ENCODE data around the gene CSNK1G2.

CSNK1G2 gene

DNA sequence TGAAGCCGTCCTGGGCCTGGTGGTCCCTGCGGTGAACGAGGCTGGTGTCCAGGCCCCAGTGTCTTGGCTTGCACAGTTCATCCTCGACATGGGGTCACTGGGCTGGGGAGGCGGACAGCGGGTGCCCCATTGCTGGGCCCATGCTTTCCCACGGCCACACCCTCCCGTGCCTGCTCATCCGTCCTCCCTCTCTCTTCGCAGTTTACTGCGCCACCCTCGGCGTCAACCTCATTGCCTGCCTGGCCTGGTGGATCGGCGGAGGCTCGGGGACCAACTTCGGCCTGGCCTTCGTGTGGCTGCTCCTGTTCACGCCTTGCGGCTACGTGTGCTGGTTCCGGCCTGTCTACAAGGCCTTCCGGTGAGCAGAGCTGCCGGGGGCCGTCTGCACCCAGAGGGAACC is 23.0 kb upstream of the CSNK1G2 start:
- DNase-seq (ENCODE audit: low read depth in 2 of 3, low spot score in 1 of 3), result no peak

DNA sequence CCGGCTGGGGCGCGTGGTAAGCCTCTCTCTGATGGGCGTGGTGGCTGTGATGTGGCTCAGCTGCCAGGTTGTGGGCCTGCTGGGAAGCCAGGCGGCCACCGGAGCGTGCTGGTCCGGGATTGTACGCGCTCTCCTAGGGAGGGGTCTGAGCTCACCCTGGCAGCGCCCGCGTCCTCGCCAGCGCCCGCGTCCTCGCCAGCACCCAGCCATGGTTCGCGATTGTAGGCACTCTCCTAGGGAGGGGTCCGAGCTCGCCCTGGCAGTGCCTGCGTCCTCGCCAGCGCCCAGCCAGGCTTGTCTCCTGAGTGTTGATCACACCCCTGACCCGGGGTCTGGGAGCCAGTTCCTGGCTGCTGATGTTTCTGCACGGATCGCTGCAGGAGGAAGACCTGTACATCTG is 22.0 kb upstream of the CSNK1G2 start:
- DNase-seq (ENCODE audit: low read depth in 2 of 3, low spot score in 1 of 3), result no peak

DNA sequence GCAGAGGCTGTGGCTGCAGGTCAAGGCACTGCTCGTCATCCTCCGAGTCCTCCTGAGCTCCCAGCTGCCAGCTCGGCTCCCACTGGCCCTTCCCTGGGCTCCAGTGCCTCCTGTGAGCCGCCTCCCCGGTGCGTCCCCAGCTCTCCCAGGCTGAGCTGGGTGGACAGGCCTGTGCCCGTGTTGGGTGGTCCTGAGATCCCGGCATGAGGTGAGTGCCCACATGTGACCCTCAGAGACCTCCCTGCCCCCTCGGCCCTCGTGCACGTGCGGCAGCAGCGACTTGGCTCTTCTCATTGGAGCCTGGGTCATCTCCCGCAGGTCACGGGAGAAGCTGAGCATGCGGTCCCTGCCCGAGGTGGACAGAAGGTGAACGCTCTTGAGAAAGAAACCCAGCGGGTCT is 20.3 kb upstream of the CSNK1G2 start:
- no peak for DNase-seq (ENCODE audit: low read depth in 2 of 3, low spot score in 1 of 3)

DNA sequence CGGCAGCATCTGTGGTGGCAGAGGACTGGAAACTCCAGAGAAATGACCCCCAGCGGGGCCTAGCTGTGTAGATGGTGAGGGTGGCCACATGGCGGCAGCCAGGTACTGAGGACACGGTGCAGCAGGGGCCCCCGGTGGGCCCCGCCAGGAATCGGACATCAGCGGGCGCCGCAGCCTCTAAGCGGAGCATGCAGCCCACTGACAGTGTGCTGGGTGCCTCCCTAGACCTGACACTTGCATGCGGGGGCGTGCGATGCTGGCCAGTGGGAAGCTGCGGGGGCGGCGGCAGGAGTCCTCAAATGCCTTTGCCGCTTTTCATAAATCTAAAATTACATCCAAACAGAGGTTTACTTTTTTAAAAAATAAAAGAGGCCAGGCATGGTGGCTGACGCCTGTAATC is 19.6 kb upstream of the CSNK1G2 start:
- no peak for DNase-seq (ENCODE audit: low read depth in 2 of 3, low spot score in 1 of 3)

DNA sequence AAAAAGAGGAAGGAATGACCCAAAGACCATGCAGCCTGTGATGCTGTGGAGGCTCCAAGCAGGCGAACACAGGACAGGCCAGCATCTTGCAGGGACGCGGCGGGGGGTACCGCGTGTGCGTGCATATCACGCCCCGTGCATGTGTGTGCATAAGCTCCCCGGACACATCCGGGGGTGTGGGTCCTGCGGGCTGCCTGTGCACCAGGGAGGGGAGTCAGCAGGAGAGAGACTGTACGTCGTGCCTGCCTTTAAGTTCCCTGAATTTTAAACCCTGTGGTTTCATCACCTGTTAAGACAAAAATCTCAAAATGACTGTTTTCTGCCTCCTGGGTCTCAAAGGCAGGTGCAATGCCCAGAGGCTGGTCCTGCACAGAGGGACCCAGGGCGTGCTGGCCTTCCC is 19.1 kb upstream of the CSNK1G2 start:
- no peak for DNase-seq (ENCODE audit: low read depth in 2 of 3, low spot score in 1 of 3)

DNA sequence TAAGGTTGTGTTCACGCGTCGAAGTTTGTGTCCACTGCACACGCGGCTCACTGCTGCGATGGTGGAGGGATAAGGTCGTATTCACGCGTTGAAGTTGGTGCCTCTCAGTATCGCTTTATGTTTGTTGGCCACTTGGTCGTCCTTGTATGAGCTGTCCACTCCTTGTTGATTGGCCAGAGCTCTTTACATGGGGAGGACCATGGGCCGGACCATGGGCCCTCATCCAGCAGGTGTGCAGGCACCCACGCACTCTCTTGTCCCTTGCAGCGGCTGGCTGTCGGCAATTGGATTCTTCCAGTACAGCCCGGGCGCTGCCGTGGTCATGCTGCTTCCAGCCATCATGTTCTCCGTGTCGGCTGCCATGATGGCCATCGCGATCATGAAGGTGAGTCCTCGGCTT is 18.2 kb upstream of the CSNK1G2 start:
- no peak for DNase-seq (ENCODE audit: low read depth in 2 of 3, low spot score in 1 of 3)

DNA sequence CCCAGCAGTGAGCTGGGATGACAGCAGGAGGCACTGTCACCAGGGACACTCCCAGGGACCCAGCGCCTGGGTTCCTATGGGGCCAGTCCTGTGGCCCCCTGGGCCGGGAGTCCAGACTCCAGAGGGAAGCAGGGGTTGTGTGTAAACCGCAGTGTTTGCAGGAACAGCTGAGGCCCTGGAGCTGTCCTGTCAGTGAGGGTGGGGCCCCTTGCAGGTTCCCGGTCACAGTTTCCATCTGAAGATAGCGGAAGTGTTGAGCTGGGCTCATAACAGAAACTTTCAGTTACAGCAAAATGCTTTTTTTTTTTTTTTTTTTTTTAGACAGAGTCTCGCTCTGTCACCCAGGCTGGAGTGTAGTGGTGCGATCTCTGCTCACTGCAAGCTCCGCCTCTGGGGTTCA is 17.7 kb upstream of the CSNK1G2 start:
- no peak for DNase-seq (ENCODE audit: low read depth in 2 of 3, low spot score in 1 of 3)

DNA sequence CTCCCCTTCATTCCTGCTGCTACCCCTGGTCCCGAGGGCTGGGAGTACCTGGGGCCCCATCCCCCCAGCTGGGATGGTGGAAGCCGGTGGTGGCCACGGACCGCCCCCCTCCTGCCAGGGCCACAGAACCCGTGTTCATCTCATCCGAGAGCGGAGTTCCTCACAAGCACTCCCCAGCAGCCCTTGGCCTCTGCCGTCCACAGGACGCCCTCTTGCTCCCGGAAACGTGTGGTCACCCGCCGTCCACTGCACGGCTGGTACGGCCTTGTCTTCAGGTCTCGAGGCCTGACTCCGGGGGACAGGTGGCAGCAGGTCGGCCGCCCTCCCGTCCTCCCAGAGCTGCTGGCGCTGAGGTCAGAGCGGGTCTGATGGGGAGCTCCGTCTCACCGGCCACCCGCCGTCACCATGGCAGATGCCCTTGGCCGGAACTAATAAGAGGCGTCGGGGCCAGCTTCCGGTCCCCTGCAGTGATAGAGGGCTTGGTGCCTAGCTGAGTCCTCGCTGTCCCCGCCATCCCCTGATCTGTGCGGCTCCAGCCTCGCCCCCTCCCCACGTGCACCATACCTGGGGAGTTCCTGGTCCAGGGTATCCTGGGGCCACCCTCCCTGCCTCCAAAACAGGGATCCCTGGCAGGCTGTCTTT is 16.5 kb upstream of the CSNK1G2 start:
- DNase-seq (ENCODE audit: low read depth in 2 of 3, low spot score in 1 of 3), result no peak

DNA sequence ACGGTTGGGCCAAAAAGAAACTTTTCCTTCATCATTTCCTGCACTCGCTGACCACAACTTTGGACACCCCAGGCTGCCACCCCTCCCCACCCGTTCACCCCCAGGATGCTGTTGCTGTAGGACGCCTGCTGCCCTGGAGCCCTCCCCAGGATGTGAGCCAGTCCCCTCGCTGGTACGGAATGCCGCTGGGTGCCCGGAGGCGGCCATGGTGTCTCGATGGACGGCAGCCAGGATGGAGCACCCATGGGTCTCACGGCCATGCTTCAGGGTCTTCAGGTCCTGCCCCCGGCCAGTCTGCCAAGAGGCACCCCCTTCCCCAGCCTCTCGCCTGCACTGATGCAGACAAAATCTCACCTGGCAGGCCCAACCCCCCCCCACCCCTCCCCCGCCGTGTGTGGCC is 15.4 kb upstream of the CSNK1G2 start:
- no peak for DNase-seq (ENCODE audit: low read depth in 2 of 3, low spot score in 1 of 3)

DNA sequence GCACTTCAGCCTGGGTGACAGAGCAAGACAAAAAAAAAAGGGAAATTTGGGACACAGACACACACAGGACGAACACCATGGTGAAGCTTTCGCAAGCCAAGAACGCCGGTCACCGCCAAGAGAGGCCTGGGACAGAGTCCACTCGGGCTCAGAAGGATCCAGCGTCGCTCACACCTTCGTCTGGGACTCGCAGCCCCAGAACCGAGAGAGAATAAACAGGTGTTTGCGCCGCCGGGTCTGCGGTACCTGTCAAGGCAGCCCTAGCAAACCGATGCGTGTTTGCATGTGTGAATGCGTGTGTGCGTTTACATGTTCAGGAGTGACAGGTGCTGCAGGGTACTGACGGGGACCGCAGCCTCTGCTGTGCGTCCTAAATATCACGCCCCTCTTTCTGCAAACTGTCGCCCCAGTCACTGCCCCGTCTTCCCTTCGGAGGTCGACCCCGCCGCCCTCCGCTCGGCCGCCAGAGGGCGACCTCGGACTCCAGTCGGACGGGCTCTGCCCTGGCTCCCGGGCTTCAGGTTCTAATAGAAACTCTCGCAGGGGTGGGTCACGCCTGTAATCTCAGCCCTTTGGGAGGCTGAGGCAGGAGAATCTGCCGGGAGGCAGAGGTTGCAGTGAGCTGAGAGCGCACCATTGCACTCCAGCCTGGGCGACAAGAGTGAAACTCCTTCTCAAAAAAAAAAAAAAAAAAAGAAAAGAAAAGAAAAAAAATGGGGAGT is 11.8 kb upstream of the CSNK1G2 start:
- DNase-seq (ENCODE audit: low read depth in 2 of 3, low spot score in 1 of 3), result peak; percentile 54 to 88 (median 76)

DNA sequence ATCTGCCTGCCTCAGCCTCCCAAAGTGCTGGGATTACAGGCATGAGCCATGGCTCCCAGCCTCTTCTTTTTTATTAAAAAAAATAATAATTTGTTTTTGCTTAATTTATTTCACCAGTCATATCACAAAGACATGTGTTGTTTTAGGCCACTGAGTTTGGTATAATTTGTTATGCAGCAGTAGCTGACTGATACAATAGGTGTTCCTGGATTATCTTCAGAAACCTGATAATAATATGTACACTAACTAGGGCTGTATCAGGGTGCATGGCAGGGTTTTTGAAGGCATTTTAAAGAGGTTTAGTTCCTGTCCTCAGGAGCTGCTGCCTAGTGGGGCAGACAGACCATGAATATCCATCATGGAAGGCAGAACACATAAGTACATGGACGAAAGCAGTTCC is 9.5 kb upstream of the CSNK1G2 start:
- no peak for DNase-seq (ENCODE audit: low read depth in 2 of 3, low spot score in 1 of 3)

DNA sequence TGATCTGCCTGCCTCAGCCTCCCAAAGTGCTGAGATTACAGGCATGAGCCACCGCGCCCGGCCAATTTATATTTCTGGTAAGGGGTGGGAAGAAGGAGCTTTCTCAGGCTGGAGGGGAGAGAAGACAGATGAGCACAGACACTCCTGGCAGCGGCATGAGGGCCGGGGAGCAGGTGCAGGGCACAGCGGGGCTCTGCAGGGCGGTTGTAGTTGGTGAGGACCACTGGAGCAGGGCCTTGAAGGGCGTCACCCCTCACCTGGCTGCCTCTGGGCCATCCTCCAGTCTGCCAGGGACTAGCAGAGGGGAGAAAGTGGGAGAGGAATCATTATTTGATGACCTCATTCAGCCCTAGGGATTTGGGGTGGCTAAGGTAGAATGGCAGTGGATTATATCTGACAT is 8.6 kb upstream of the CSNK1G2 start:
- DNase-seq (ENCODE audit: low read depth in 2 of 3, low spot score in 1 of 3), result no peak

DNA sequence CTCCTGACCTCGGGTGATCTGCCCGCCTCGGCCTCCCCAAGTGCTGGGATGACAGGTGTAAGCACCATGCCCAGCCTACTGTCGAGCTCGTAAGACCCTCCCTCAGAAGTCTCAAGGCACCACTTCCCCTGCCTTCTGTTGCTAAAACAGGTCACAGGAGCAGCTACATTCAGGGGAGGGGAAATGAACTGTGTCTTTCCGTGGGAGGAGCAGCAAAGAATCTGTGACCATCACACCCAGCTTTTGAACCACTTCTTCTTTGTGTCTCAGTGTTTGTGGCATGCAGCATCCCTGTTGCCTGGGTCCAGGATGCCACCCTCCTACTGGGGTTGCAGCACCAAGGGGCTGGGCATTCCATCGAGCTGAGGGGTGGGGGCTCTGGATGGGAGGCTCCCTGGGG is 7.7 kb upstream of the CSNK1G2 start:
- no peak for DNase-seq (ENCODE audit: low read depth in 2 of 3, low spot score in 1 of 3)

DNA sequence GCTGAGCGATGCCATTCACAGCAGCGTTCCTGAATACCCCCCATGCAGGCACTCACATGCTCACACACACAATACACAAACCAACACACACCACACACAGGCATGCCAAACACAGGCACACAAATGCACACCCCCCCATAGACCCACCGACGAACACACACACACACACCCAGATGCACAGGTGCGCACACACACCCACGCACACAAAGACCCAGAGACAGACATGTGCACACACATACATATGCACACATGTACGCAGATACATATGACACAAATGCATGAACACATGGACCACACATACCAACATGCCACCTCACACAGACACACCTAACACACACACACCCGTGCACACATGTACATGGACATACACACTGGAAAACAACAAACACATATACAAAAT is 7.0 kb upstream of the CSNK1G2 start:
- no peak for DNase-seq (ENCODE audit: low read depth in 2 of 3, low spot score in 1 of 3)

DNA sequence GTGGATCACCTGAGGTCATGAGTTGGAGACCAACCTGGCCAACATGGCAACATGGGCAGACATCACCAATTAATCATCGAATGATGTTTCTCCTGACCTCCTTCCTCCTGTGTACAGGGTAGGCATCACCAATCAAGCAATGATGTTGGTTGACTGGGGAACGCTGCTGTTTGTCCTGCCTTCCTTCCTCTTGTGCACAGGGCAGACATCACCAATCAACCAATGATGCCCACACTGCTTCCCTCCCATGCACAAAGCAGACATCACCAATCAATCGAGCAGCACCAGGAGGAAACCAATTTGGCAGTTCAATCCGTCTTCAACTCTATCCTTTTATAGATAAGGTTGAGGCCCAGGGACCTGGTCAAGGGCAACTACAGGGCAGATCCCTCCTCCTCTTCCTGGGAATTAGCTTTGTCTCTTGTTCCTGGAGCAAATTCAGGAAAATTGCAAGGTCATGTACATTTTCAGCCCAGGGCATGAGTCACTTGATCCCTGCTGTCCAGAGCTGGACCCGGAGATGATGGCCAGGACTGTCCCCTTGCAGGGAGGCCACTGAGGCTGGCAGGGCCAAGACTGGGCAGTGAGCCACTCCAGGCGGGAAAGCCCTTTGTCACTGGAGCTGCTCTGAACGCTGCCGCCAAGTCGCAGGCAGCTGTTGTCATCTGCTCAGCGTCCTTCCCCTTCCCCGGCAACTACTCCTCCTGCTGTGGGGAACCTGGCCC is 5.3 kb upstream of the CSNK1G2 start:
- no peak for DNase-seq (ENCODE audit: low read depth in 2 of 3, low spot score in 1 of 3)

DNA sequence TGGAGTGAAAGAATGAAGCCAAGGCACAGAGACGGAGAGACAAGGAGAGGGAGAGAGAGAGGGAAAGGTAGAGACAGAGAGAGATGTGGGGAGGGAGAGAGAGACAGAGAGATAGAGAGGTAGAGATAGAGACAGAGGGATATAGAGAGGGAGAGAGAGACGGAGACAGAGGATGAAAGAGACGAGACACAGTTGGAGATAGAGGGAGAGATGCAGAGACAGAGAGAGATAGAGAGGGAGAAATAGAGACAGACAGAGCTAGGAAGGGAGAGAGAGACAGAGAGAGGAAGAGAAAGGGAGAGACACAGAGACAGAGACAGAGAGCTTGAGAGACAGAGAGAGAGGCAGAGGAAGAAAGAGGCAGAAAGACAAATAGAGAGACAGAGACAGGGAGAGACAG is 4.5 kb upstream of the CSNK1G2 start:
- DNase-seq (ENCODE audit: low read depth in 2 of 3, low spot score in 1 of 3), result no peak

DNA sequence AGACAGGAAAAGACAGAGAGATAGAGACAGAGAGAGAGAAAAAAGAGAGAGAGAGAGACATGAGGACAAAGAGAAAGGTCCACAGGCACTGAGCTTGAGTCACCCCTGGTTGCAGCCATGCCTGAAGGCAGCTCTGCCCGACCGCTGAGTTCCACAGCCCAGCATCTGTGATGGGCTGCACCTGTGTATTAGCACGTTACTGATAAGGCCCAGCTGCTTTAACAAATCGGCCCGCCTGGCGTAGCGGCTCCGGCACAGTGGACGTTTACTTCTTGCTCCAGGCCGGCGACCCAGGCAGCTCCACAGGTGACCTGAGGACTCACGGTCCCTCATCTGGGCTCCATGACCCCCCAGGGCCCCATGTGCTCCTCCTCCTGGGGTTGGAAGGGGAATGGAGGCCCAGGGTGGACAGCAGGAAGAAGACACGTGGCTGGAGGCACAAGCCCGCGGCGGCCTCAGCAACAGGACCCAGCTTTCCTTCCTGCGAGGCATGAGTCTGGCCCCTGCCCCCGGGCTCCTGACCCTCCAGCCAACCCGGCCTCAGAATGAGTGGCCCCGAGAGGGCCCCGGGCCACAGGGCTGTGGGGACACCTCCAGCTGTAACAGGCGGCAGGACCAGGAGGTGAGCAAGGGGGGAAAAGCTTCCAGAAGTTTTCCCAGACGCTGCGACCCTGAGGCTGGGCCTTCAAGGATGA is 3.9 kb upstream of the CSNK1G2 start:
- DNase-seq (ENCODE audit: low read depth in 2 of 3, low spot score in 1 of 3), result no peak

DNA sequence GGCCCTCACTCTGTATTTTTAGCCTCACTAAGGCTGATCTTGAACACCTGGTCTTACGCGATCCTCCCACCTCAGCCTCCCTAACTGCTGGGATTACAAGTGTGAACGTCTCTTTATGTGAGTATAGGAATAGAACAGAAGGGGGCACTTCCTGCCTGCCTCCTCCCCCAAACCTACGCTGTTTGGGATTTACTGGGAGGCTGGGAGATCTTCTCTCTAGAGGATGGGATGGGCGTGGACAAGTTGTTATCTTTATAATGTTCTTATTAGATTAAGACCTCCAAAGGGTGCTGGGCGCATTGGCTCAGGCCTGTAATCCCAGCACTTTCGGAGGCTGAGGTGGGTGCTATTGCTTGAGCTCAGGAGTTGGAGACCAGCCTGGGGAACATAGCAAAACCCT is 2.9 kb upstream of the CSNK1G2 start:
- no peak for DNase-seq (ENCODE audit: low read depth in 2 of 3, low spot score in 1 of 3)

DNA sequence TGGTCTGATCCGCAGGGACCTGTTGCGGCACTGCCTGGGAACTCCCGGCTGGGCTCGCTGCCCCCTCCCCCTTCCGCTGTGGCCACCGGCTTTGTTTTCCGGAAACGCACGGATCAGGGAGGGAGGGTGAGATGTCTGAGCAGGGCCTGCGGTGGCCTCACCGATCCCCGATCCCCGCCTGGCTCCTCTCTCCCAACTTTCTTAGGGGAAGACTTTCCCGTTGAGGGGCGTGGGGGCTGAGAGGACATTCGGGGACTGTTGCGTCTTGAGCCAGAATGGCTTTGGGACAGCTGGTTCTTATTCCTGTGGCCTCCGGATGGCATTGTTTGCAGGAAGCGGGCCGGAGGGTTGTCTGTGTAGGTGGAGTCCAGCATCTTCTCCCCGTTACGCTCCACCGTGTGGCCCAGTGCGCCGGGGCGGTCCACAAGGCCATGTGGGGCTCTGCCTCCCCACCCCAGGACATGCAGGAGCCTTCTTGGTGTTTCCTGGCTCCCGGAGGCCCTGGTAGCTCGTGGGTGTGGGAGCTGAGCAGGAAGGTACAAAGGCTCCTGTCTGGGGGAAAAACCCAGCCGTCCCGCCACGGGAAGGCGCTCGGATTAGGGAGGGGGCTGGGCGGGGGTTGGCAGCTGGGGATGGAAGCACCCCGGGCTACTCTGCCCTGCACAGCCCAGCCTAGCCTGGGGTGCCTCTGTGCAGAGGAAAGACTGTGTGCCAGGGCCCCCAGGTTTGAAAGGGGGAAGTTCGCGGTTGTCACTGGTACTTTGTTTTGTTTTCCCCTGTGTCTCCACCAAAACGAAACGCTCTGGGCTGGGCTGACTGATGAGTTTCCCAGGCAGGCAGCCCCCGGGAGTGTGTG is 1.3 kb downstream of the CSNK1G2 start:
- peak in 2 of 3 donors; percentile 63 to 69 for DNase-seq (ENCODE audit: low read depth in 2 of 3, low spot score in 1 of 3)

DNA sequence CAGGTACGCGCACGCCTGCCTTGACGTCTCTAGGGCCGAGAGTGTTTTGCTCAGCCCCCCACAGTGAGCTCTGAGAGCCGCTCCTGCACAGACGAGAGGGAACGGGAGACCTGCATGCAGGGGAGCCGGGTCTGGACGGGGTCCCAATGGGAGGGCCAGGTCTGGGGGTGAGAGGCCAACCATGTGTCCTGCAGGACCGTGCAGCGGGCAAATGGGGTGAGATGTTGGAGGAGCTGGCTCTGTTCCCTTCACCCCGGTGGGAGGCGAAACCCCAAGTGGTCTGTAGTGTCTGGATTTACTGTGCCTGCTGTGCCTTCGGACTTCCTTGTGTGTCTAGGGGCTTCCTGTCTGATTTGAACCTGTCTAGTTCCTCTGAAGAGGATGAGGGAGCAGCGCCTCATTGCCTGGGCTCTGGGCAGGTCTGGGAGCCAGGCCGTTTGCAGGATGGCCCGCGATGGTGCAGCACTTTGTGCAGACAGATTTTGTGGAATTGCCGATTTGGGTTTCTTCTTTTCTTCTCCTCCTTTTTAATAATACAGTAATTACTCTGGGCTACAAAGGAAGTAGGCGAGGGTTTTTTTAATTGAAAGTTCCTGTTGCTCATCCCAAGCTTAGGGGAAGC is 2.1 kb downstream of the CSNK1G2 start:
- DNase-seq (ENCODE audit: low read depth in 2 of 3, low spot score in 1 of 3), result no peak
